Stimulated activated CD4-positive, alpha-beta T cell treated with anti-CD3 and anti-CD28 coated beads, Interleukin-1b, Interleukin-23, amount 100 ng/mL, for 4 hours (primary cell): ENCODE data around the gene ZFYVE26.
A peak's percentile ranks its signal among the peaks of the same experiment; 100 is the strongest.
"Not testable (repeated sequence)": the region's sequence is repeated elsewhere in the genome, so short reads cannot be mapped to it uniquely, and the experiment has no call there.

Source experiments
- DNase-seq, 2 donors: peaks; one replicate each; pipeline ENCODE4 v3.0.0-alpha.2; 2020; ENCODE audit warnings: low read depth in 2 of 2

ZFYVE26 gene

GRCh38 chr14:67749341-67750084 lies 66.9 kb downstream of the ZFYVE26 start:
- DNase-seq = no peak

GRCh38 chr14:67748312-67748711 lies 68.1 kb downstream of the ZFYVE26 start:
- no peak for DNase-seq

GRCh38 chr14:67746927-67747326 lies 69.5 kb downstream of the ZFYVE26 start:
- no peak for DNase-seq

- no peak for DNase-seq
Measured at GRCh38 chr14:67744046-67744445, 72.3 kb downstream of the ZFYVE26 start.

GRCh38 chr14:67738740-67739504 lies 77.5 kb downstream of the ZFYVE26 start:
- DNase-seq = peak in 1 of 2 donors; percentile 2

- no peak for DNase-seq
Measured at GRCh38 chr14:67736771-67737170, 79.6 kb downstream of the ZFYVE26 start.

- no peak for DNase-seq
Measured at GRCh38 chr14:67735336-67736147, 80.8 kb downstream of the ZFYVE26 start.

- DNase-seq = no peak
Measured at GRCh38 chr14:67734675-67735074, 81.7 kb downstream of the ZFYVE26 start.

- DNase-seq = no peak
Measured at GRCh38 chr14:67733616-67734015, 82.8 kb downstream of the ZFYVE26 start.

GRCh38 chr14:67729072-67729885 lies 87.1 kb downstream of the ZFYVE26 start:
- DNase-seq = no peak

GRCh38 chr14:67728258-67728657 lies 88.1 kb downstream of the ZFYVE26 start:
- no peak for DNase-seq

GRCh38 chr14:67727361-67727760 lies 89.0 kb downstream of the ZFYVE26 start:
- no peak for DNase-seq

GRCh38 chr14:67725171-67725570 lies 91.2 kb downstream of the ZFYVE26 start:
- no peak for DNase-seq

- DNase-seq = no peak
Measured at GRCh38 chr14:67722293-67722692, 94.1 kb downstream of the ZFYVE26 start.

- DNase-seq = no peak
Measured at GRCh38 chr14:67721875-67722274, 94.5 kb downstream of the ZFYVE26 start.

- DNase-seq = no peak
Measured at GRCh38 chr14:67719866-67720265, 96.5 kb downstream of the ZFYVE26 start.

- not testable (repeated sequence) for DNase-seq
Measured at GRCh38 chr14:67719385-67719784, 97.0 kb downstream of the ZFYVE26 start.

GRCh38 chr14:67718265-67718664 lies 98.1 kb downstream of the ZFYVE26 start:
- DNase-seq = no peak

- DNase-seq = no peak
Measured at GRCh38 chr14:67717048-67717447, 99.3 kb downstream of the ZFYVE26 start.

GRCh38 chr14:67710209-67710608 lies 106.2 kb downstream of the ZFYVE26 start:
- no peak for DNase-seq

- DNase-seq = not testable (repeated sequence)
Measured at GRCh38 chr14:67709796-67710195, 106.6 kb downstream of the ZFYVE26 start.
